Suprapubic skin (tissue), 4 donors: ENCODE measurements around the gene SFXN5. TPM values are rescaled to one million over a fixed set of nuclear protein-coding genes. Genes with fewer than 3 reads are reported as not detected.

ENCODE experiments used
- DNase-seq, 2 donors: peaks; one replicate each; pipeline ENCODE4 v3.0.0-alpha.2; 2019; ENCODE audit warnings: low spot score in 2 of 2
- H3K27ac ChIP-seq: fragments of 200-600 bp; sonication (generic); one replicate; pipeline ENCODE4 v1.5.1; 2019
- H3K27me3 ChIP-seq: fragments of 200-600 bp; sonication (generic); one replicate; pipeline ENCODE4 v1.5.1; 2019
- H3K36me3 ChIP-seq: fragments of 200-600 bp; sonication (generic); one replicate; pipeline ENCODE4 v1.5.1; 2019
- H3K4me1 ChIP-seq: fragments of 200-600 bp; sonication (generic); one replicate; pipeline ENCODE4 v1.5.1; 2019
- H3K4me3 ChIP-seq: fragments of 200-600 bp; sonication (generic); one replicate; pipeline ENCODE4 v1.5.1; 2019; ENCODE audit warnings: mild to moderate bottlenecking
- H3K9me3 ChIP-seq: fragments of 200-600 bp; sonication (generic); one replicate; pipeline ENCODE4 v1.5.1; 2019
- CTCF ChIP-seq, 2 donors: fragments of 200-600 bp in 1 of 2; fragments of 450-650 bp in 1 of 2; sonication (generic) in 1 of 2; IDR thresholded peaks; one replicate each; pipeline ENCODE4 v1.5.1; 2016 to 2019; ENCODE audit warnings: antibody characterized with exemption in 2 of 2, mild to moderate bottlenecking in 1 of 2, moderate library complexity in 1 of 2
- EP300 ChIP-seq: sonication (generic); formaldehyde crosslinking; IDR thresholded peaks from one replicate; pipeline ENCODE4 v1.6.1; 2017; ENCODE audit warnings: antibody characterized with exemption
- POLR2A ChIP-seq, 2 donors: fragments of 450-650 bp; IDR thresholded peaks; one replicate each; pipeline ENCODE4 v1.6.1; 2017; ENCODE audit warnings: antibody characterized with exemption in 2 of 2, mild to moderate bottlenecking in 2 of 2, moderate library complexity in 2 of 2
- POLR2AphosphoS5 ChIP-seq, 3 donors: sonication (generic); formaldehyde crosslinking; IDR thresholded peaks; one replicate each; pipeline ENCODE4 v1.6.1; 2017; ENCODE audit warnings: antibody characterized with exemption in 3 of 3
- WGBS: methylation state at CpG from one replicate; pipeline ENCODE4 v1.1.5; 2018; 5-methylcytosine and 5-hydroxymethylcytosine counted together
- total RNA-seq, 4 donors: library from RNA; depleted of rRNA; stranded (reverse); fragments of >200 nt; gene quantifications; one replicate each; pipeline ENCODE4 v1.1.0, GENCODE V29; 2016

The SFXN5 gene
- total RNA-seq, 4 donors from 2014 or later, result 11.9 to 25.7 (median 18.8) TPM

- WGBS, result 81% methylated on average over 16 of the region's 16 CpGs
- H3K9me3 ChIP-seq, result no peaks in the 10 kb centered on the region
- no peak for DNase-seq
- H3K36me3 ChIP-seq, result peaks cover 18% of the 10 kb centered on the region
- no peak overlapping the region for H3K4me3 ChIP-seq
- TF ChIP-seq POLR2AphosphoS5 (IDR thresholded peaks at IDR 0.05), result no peak
- no peak for TF ChIP-seq CTCF (IDR thresholded peaks at IDR 0.05)
- TF ChIP-seq POLR2A (IDR thresholded peaks at IDR 0.05), result no peak
- no peak for TF ChIP-seq EP300
- no peaks in the 10 kb centered on the region for H3K27me3 ChIP-seq
- H3K4me1 ChIP-seq, result peaks cover 30% of the 10 kb centered on the region
- H3K27ac ChIP-seq, result no peak overlapping the region
Measured at GRCh38 chr2:73081181-73081671, 9.7 kb upstream of the SFXN5 start.

DNA sequence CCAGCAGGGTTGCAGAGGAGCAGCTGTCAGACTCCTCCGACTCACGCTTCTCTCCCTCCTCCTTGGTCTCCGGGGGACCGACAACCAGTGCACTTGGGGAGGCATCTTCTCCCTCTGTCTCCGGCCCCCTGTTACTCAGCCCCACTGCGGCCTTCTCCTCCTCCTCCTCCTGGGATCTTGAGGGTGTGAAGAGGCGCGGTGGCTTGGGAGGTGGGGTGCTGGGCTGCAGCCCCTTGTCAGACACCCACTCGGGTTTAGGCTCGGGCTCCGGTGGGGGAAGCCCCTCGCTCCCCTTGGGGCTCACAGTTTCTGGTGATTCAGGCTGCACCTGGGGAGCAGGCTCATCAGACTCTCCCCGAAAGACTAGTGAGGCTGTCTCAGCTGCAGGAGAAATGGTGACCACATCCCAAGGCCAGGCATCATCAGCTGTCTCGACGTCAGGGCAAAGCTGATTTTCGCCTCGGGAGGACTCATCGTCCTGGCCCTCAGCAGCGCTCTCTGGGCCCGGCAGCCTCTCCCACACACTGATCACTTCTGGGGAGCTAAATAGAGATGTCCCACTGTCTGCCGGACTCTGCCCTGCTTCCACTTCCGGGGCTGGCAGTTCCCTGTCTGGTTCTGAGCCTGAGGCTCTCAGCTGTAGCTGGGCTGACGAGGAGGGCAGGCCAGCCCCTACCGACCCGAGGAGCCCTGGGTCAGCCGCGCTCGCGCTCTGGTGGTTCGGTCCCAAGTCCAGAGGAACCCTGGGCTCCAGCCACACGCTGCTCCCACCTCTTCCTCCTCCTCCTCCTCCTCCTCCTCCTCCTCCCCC lies 9.0 kb upstream of the SFXN5 start:
- H3K9me3 ChIP-seq, result no peaks in the 10 kb centered on the region

DNA sequence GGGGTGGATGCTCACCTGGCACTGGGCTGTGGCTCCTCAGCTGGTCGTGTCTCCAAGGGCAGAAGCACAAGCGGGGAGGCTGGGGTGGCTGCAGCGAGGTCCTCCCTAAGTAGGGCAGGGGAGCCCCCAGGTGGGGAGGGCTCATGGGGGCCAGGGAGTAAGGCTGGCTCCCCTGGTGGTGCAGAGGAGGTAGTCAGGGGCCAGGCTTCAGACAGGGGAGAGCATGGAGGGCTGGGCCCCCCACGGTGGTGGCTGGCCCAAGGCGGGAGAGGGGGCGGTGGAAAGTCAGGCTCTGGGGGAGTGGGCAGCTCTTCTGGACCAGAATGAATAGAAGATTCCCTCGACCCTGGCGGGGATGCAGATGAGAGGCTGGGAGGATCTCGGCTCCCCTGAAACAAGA lies 8.1 kb upstream of the SFXN5 start:
- no peaks in the 10 kb centered on the region for H3K9me3 ChIP-seq
- DNase-seq, result no peak
- TF ChIP-seq EP300 (no peak), POLR2A (IDR thresholded peaks at IDR 0.05) (no peak), POLR2AphosphoS5 (IDR thresholded peaks at IDR 0.05) (no peak), CTCF (IDR thresholded peaks at IDR 0.05) (no peak)
- WGBS, result 90% methylated on average over 9 of the region's 9 CpGs
- no peak overlapping the region for H3K4me3 ChIP-seq
- H3K36me3 ChIP-seq, result peaks cover 28% of the 10 kb centered on the region
- H3K27me3 ChIP-seq, result no peaks in the 10 kb centered on the region
- peaks cover 17% of the 10 kb centered on the region for H3K4me1 ChIP-seq
- H3K27ac ChIP-seq, result no peak overlapping the region

More for the DNA sequence above, 9.0 kb upstream of the SFXN5 start:
- Histone ChIP-seq H3K27ac (no peak overlapping the region), H3K36me3 (peaks cover 21% of the 10 kb centered on the region), H3K4me1 (peaks cover 23% of the 10 kb centered on the region), H3K27me3 (no peaks in the 10 kb centered on the region), H3K4me3 (no peak overlapping the region)
- TF ChIP-seq CTCF (IDR thresholded peaks at IDR 0.05) (no peak), POLR2A (IDR thresholded peaks at IDR 0.05) (no peak), EP300 (no peak), POLR2AphosphoS5 (IDR thresholded peaks at IDR 0.05) (no peak)
- 85% methylated on average over 26 of the region's 31 CpGs for WGBS
- DNase-seq, result no peak

DNA sequence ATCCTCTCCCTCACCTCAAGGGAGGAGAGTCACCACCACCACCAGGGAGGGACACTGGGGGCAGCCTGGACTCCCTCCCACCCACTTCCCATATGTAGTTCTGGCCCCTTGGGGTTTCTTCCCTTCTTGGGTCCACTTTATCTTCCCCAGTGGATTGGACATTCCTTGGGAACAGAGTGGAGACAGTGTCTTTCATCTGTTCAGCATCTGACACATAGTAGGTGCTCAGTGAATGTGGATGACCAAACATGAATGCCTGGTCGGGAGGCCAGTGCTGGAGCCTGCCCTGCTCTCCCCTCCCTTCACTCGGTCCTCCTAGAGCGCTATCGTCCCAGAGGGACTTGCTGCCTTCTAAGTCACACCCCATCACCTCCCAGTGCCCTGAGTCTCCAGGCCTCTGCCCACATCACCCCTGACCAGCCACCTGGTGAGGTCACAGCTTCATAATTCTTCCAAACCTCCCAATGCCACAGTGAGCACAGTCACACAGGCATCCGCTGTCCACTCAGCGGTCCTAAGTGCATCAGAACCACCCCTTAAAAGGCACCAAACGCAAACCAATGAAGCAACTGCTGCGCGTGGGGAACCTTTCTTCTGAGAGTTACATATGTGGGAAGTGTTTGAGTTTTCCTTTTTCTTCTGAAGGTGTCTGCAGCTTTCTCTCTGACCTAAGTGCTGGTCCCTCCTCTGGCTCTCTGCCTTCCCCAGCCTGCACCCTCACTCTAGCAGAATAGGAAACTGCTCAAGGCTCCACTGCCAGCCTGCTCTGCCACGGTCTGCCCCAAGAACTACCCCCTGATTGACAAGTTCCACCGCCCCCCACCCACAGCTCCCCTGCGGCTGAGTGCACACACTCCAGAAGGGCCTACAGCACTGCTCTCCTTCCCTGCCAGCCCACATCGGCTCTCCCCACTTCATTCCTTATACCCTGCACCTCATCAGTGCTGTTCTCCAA lies 7.2 kb upstream of the SFXN5 start:
- Histone ChIP-seq H3K36me3 (peaks cover 29% of the 10 kb centered on the region), H3K27ac (no peak overlapping the region), H3K4me1 (peaks cover 8% of the 10 kb centered on the region), H3K9me3 (no peaks in the 10 kb centered on the region), H3K4me3 (no peak overlapping the region), H3K27me3 (no peaks in the 10 kb centered on the region)
- TF ChIP-seq CTCF (IDR thresholded peaks at IDR 0.05) (no peak), EP300 (no peak), POLR2AphosphoS5 (IDR thresholded peaks at IDR 0.05) (no peak), POLR2A (IDR thresholded peaks at IDR 0.05) (no peak)
- WGBS, result 83% methylated on average over 13 of the region's 13 CpGs
- DNase-seq, result no peak

DNA sequence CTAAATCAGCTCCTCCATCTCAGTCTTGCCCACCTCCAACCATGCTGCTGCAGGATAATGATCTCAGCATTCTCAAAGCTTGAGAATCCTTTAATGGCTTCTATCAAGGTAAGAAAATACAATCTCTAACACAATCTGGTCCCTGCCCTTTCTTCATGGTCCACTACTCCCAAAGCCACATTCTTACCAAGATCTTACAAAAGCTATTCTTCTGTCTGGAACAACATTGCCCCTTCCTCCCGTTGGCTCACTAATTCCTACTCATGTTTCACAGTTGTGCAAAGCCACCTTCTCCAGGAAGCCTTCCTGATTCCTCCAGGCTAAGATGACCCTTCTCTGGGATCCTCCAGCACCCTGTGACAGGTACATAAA lies 5.9 kb upstream of the SFXN5 start:
- peaks cover 29% of the 10 kb centered on the region for H3K36me3 ChIP-seq
- 95% methylated on average over 1 of the region's 1 CpG for WGBS
- H3K9me3 ChIP-seq, result no peaks in the 10 kb centered on the region
- no peaks in the 10 kb centered on the region for H3K27me3 ChIP-seq
- no peak for DNase-seq
- H3K4me3 ChIP-seq, result no peak overlapping the region
- H3K27ac ChIP-seq, result no peak overlapping the region
- peaks cover 5% of the 10 kb centered on the region for H3K4me1 ChIP-seq
- TF ChIP-seq POLR2AphosphoS5 (IDR thresholded peaks at IDR 0.05) (no peak), POLR2A (IDR thresholded peaks at IDR 0.05) (no peak), CTCF (IDR thresholded peaks at IDR 0.05) (no peak), EP300 (no peak)
